GM10266 (cell line): ENCODE measurements around the gene ME3.
"Not testable (repeated sequence)": the region's sequence is repeated elsewhere in the genome, so short reads cannot be mapped to it uniquely, and the experiment has no call there.

Experiments used
- DNase-seq: peaks from one replicate; pipeline ENCODE4 v3.0.0; 2012; ENCODE audit errors: extremely low spot score
- TF ChIP-seq, protein P1 (sequence below): IDR thresholded peaks from 2 replicates; pipeline ENCODE4 v1.5.1; 2012; ENCODE audit warnings: mild to moderate bottlenecking, low read depth; ENCODE audit not compliant: control insufficient read depth, insufficient read depth; ENCODE audit errors: missing control alignments

Gene ME3

GRCh38 chr11:86664930-86665329, 7.5 kb downstream of the ME3 start:
- TF ChIP-seq, protein P1, sequence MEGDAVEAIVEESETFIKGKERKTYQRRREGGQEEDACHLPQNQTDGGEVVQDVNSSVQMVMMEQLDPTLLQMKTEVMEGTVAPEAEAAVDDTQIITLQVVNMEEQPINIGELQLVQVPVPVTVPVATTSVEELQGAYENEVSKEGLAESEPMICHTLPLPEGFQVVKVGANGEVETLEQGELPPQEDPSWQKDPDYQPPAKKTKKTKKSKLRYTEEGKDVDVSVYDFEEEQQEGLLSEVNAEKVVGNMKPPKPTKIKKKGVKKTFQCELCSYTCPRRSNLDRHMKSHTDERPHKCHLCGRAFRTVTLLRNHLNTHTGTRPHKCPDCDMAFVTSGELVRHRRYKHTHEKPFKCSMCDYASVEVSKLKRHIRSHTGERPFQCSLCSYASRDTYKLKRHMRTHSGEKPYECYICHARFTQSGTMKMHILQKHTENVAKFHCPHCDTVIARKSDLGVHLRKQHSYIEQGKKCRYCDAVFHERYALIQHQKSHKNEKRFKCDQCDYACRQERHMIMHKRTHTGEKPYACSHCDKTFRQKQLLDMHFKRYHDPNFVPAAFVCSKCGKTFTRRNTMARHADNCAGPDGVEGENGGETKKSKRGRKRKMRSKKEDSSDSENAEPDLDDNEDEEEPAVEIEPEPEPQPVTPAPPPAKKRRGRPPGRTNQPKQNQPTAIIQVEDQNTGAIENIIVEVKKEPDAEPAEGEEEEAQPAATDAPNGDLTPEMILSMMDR, result no peak
- no peak for DNase-seq

DNA sequence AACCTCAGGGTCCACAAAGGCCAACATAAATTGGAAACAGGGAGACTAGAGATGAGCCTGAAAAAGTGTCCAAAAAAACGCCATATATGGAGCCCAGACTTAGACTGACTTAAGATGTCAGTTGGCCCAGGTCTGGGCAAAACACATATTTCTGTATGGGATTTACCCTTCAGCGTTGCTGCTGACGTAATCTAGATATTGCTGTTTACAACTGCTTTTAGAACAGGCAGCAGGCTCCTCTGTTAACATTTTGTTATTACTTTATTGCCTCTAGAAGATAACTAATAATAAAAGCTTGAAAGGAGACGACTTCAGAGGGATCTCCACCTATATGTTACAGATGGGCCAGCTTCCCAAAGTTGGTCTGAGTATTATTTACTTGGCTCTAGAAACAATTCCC, 8.7 kb downstream of the ME3 start:
- DNase-seq, result no peak
- TF ChIP-seq, protein P1, result no peak

DNA sequence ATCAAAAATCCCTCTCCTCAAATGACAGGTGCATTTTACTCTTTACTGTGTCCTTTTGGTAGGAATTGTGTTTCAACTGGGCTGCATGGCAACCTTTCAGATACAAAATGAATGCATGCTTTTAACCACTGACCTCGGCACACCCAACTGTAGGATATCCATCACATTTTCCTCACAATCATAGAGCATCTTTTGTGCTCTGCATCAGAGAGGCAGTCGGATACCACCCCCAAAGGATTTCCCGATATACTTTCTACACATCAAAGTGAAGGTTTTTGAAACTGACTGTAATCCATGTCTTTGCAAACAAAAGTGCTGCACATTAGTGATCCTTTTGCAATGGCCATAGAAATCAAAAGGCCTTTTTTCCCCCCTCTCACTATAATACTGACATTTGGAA, 9.1 kb downstream of the ME3 start:
- DNase-seq, result no peak
- TF ChIP-seq, protein P1, result no peak

DNA sequence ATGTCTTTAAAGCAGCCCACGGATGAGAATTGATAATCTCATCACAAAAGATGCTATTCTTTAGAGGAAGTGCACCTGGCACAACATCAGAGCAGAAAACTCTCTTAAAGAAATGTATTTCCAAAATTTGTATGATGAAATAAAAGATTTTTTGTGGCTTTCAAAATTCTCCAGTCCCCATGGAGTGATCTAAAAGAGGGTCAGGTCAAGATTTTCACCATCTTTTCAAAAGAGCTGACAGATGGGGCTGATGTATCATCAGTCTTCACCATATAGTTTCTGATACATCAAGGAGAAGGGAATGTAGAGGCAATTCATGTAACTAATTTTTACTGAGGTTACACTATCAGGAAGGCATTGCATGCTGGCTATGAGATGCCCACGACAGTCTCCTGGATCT, 11.7 kb downstream of the ME3 start:
- no peak for DNase-seq
- TF ChIP-seq, protein P1, result no peak

DNA sequence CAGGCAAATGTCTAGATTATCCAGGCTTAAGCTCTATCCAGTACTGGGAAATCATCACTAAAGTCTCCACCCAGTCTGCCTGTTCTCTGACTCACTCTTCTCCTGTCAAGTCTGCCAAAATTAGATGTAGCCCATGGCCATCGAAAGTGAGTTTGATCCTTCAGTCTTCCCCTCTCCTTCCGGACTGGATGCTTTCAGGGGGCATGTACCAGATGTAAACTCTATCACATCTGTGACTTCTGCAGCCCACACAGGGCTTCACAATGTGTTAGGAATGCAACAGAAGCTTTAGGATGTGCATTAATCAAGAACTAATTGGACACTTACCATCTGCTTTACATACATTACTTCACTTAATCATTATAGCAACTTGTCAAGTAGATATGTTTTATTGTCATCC, 12.3 kb downstream of the ME3 start:
- TF ChIP-seq, protein P1, result no peak
- no peak for DNase-seq

- TF ChIP-seq, protein P1, result no peak
- no peak for DNase-seq
Observed at GRCh38 chr11:86658534-86658933, 13.9 kb downstream of the ME3 start.

DNA sequence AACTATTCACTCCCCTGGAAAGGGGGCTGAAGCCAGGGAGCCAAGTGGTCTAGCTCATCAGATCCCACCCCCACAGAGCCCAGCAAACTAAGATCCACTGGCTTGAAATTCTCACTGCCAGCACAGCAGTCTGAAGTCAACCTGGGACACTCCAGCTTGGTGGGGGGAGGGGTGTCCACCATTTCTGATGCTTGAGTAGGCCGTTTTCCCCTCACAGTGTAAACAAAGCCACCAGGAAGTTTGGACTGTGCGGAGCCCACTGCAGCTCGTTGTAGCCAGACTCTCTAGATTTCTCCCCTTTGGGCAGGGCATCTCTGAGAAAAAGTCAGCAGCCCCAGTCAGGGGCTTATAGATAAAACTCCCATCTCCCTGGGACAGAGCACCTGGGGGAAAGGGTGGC, 27.2 kb downstream of the ME3 start:
- DNase-seq, result not testable (repeated sequence)

DNA sequence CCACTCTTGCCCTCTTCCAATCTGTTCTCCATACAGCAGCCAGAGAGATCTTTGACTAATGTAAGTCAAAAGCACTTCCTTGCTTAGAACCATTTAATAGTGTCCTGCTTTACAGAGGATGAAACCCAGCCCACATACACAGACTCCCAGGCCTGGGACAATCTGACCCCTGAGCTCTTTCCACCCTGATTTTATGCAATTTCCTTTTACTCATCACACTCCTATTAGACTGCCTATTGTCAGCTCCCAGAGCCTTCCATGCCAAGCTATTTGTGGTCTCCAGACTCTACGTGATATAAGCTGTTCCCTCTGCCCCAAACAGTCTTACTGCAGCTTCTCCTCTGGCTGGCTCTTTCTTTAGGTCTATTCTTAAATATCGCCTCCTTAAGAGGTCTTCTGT, 28.1 kb downstream of the ME3 start:
- no peak for DNase-seq
- TF ChIP-seq, protein P1, result no peak
